Breast epithelium (tissue), 3 donors: ENCODE results near the gene NCR2.

ENCODE experiments used
- CTCF ChIP-seq, 3 donors: fragments of 450-650 bp; IDR thresholded peaks; one replicate each; pipeline ENCODE4 v1.5.1; 2016 to 2017; ENCODE audit warnings: antibody characterized with exemption in 3 of 3, mild to moderate bottlenecking in 3 of 3, moderate library complexity in 3 of 3
- POLR2AphosphoS5 ChIP-seq, 3 donors: sonication (generic); formaldehyde crosslinking; IDR thresholded peaks; one replicate each; pipeline ENCODE4 v1.6.1; 2017; ENCODE audit warnings: antibody characterized with exemption in 3 of 3

- no peak for TF ChIP-seq CTCF (IDR thresholded peaks at IDR 0.05)
- TF ChIP-seq POLR2AphosphoS5 (IDR thresholded peaks at IDR 0.05) = no peak
Measured at GRCh38 chr6:41399424-41399823, 64.0 kb downstream of the NCR2 start.
